Iris pigment epithelial cell (primary cell): ENCODE results near the gene CASP4.
"Not testable (repeated sequence)": the region's sequence is repeated elsewhere in the genome, so short reads cannot be mapped to it uniquely, and the experiment has no call there.

ENCODE experiments used
- DNase-seq: peaks from one replicate; pipeline ENCODE4 v3.0.0-alpha.2; 2011; ENCODE audit warnings: low read depth

The CASP4 gene

GRCh38 chr11:104968355-104968855 lies at the start of gene CASP4:
TSS of gene CASP4 (minus strand) at chr11:104968574. CDS start at chr11:104968525, 49 bp downstream.
- DNase-seq = peak; percentile 81

GRCh38 chr11:105007463-105007862 lies 39.1 kb upstream of the CASP4 start:
- DNase-seq = no peak

GRCh38 chr11:105005451-105005845 lies 37.1 kb upstream of the CASP4 start:
- no peak for DNase-seq

GRCh38 chr11:105004021-105004420 lies 35.6 kb upstream of the CASP4 start:
- DNase-seq = peak; percentile 60

- DNase-seq = no peak
These were observed 34.8 kb upstream of the CASP4 start for GRCh38 chr11:105003151-105003550.

- DNase-seq = no peak
These were observed 32.4 kb upstream of the CASP4 start for GRCh38 chr11:105000797-105001196.

- peak; percentile 19 for DNase-seq
These were observed 31.8 kb upstream of the CASP4 start for GRCh38 chr11:105000167-105000566.

GRCh38 chr11:104999721-105000120 lies 31.3 kb upstream of the CASP4 start:
- peak; percentile 22 for DNase-seq

GRCh38 chr11:104997288-104997687 lies 28.9 kb upstream of the CASP4 start:
- DNase-seq = peak; percentile 11

- no peak for DNase-seq
These were observed 26.6 kb upstream of the CASP4 start for GRCh38 chr11:104995001-104995408.

GRCh38 chr11:104992781-104993180 lies 24.4 kb upstream of the CASP4 start:
- no peak for DNase-seq

GRCh38 chr11:104991994-104992393 lies 23.6 kb upstream of the CASP4 start:
- no peak for DNase-seq

GRCh38 chr11:104984808-104985207 lies 16.4 kb upstream of the CASP4 start:
- DNase-seq = no peak

GRCh38 chr11:104979839-104980238 lies 11.5 kb upstream of the CASP4 start:
- no peak for DNase-seq

GRCh38 chr11:104973616-104974015 lies 5.2 kb upstream of the CASP4 start:
- DNase-seq = no peak

GRCh38 chr11:104972924-104973323 lies 4.5 kb upstream of the CASP4 start:
- not testable (repeated sequence) for DNase-seq

- no peak for DNase-seq
These were observed 2.4 kb upstream of the CASP4 start for GRCh38 chr11:104970756-104971155.

- peak; percentile 9 for DNase-seq
These were observed 742 bp upstream of the CASP4 start for GRCh38 chr11:104968856-104969776.

GRCh38 chr11:104967534-104968354 lies 630 bp downstream of the CASP4 start:
- DNase-seq = peak; percentile 22

GRCh38 chr11:104965735-104966134 lies 2.6 kb downstream of the CASP4 start:
- no peak for DNase-seq

GRCh38 chr11:104964247-104964646 lies 4.1 kb downstream of the CASP4 start:
- no peak for DNase-seq

GRCh38 chr11:104962852-104963251 lies 5.5 kb downstream of the CASP4 start:
- DNase-seq = no peak

GRCh38 chr11:104957280-104957679 lies 11.1 kb downstream of the CASP4 start:
- DNase-seq = peak; percentile 52
